GM19468 (cell line): Measurements from ENCODE around the gene HMHB1.

Experiments used
- ATAC-seq: cut with Tn5 transposase; IDR thresholded peaks from one replicate; pipeline ENCODE4 v1.9.1; 2021; ENCODE audit warnings: mild to moderate bottlenecking, moderate library complexity, moderate number of reproducible peaks; ENCODE audit not compliant: unreplicated experiment; ENCODE audit errors: extremely low read depth

Gene HMHB1

GRCh38 chr5:143812085-143812705 is at the start of gene HMHB1:
TSS of gene HMHB1 (plus strand) at chr5:143812161.
- ATAC-seq = no peak

- no peak for ATAC-seq
Measured at GRCh38 chr5:143762636-143763220, 49.2 kb upstream of the HMHB1 start.

- no peak for ATAC-seq
Measured at GRCh38 chr5:143767162-143767561, 44.8 kb upstream of the HMHB1 start.

GRCh38 chr5:143769026-143769786 is 42.8 kb upstream of the HMHB1 start:
- no peak for ATAC-seq

GRCh38 chr5:143770450-143770849 is 41.5 kb upstream of the HMHB1 start:
- ATAC-seq = no peak

GRCh38 chr5:143771189-143771588 is 40.8 kb upstream of the HMHB1 start:
- no peak for ATAC-seq

GRCh38 chr5:143771602-143772001 is 40.4 kb upstream of the HMHB1 start:
- ATAC-seq = no peak

GRCh38 chr5:143772621-143773020 is 39.3 kb upstream of the HMHB1 start:
- no peak for ATAC-seq

GRCh38 chr5:143775258-143775657 is 36.7 kb upstream of the HMHB1 start:
- no peak for ATAC-seq

- ATAC-seq = no peak
Measured at GRCh38 chr5:143776951-143777350, 35.0 kb upstream of the HMHB1 start.

GRCh38 chr5:143779506-143779905 is 32.5 kb upstream of the HMHB1 start:
- no peak for ATAC-seq

GRCh38 chr5:143781993-143782520 is 29.9 kb upstream of the HMHB1 start:
- ATAC-seq = no peak

GRCh38 chr5:143782588-143783386 is 29.2 kb upstream of the HMHB1 start:
- no peak for ATAC-seq

GRCh38 chr5:143788401-143788800 is 23.6 kb upstream of the HMHB1 start:
- ATAC-seq = no peak

- no peak for ATAC-seq
Measured at GRCh38 chr5:143790457-143791112, 21.4 kb upstream of the HMHB1 start.

GRCh38 chr5:143791848-143792731 is 19.9 kb upstream of the HMHB1 start:
- peak; percentile 54 for ATAC-seq

- no peak for ATAC-seq
Measured at GRCh38 chr5:143793249-143793648, 18.7 kb upstream of the HMHB1 start.

GRCh38 chr5:143796125-143796524 is 15.8 kb upstream of the HMHB1 start:
- ATAC-seq = no peak

GRCh38 chr5:143796753-143797152 is 15.2 kb upstream of the HMHB1 start:
- ATAC-seq = no peak
